Hematopoietic multipotent progenitor cell treated with erythropoietin and hydrocortisone succinate and interleukin-3 and kit ligand, for 8 days (in vitro differentiated cells): ENCODE results near the gene CRIP1.

Experiments
- DNase-seq: peaks from one replicate; pipeline ENCODE4 v3.0.0-alpha.2; 2015

The CRIP1 gene

GRCh38 chr14:105536691-105537579, 50.2 kb downstream of the CRIP1 start:
- DNase-seq: no peak

- peak; percentile 35 for DNase-seq
Observed at GRCh38 chr14:105537580-105538474, 51.1 kb downstream of the CRIP1 start.
